Superior temporal gyrus (tissue), 1 donor: Measurements from ENCODE around the gene KIF18B.

Source experiments
- DNase-seq: peaks from one replicate; pipeline ENCODE4 v3.0.0-alpha.2; 2016; ENCODE audit errors: extremely low spot score

KIF18B gene

DNA sequence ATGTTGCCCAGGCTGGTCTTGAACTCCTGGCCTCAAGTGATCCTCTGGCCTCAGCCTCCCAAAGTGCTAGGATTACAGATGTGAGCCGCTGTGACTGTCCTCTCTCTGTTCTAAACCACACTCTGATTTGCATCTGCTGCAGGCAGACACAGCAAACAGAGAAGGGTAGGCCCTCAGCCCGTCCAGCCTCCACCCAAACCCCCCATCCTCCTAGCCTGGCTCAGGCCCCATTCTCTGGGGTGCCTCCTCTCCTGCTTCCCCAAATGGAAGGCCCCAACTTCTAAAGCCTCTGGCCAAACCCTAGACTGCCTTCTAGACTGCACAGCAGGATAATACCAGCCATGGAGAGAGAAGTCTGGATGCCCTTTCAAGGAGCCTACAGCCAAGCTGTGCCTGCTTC is 28.2 kb downstream of the KIF18B start:
- DNase-seq, result no peak

DNA sequence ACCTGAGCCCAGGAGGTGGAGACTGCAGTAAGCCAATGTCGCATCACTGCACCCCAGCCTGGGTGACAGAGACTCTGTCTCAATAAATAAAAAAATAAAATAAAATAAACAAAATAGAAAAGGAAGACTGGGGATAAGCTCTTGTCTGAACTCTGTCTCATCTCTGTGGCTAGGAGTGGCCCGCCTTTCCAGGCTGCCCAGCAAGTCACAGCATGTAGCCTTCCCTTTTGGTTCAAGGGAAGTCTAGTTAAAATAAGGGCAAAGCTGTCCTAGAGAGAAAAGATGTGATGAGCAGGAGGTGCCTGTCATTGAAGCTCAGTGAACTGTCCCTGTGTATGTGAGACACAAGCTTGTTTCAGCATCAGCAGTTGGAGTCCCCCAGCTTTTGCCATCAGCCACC is 29.6 kb downstream of the KIF18B start:
- DNase-seq, result no peak

DNA sequence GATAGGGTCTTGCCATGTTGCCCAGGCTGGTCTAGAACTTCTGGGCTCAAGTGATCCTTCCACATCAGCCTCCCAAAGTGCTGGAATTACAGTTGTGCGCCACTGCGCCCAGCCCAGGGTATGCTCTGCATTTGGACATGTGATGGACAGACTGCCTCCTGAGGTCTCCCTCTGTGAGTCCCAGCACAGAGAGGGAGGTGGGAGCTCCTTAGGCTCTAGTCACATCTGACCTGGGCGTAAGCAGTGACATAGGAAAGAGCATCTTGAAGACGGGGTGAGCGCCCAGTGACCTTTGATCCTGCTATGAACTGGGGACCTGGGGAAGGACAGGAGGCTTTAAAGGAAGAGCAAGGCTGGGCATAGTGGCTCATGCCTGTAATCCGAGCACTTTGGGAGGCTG is 30.1 kb downstream of the KIF18B start:
- no peak for DNase-seq

DNA sequence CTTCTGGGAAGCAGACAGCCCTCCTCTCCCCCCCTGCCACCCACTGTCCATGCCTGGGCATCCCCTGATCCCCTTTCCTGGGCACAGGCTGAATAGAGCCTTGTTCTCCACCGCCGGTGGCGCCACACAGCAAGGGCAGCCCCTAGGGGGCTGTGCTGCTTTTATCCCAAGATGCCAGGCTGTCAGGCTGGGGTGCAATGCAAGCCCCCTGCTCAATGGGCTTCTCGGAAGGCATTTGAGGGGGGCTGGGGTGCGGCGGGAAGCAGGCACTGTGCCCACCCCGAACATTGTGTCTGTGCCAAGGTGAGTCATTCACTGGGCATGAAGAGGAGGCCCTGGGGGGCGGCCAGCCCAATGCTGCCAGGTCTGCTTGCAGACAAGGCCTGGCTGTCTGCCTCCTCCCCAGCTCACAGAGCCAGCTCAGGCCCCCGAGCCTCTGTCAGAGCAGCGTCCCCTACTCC is 30.8 kb downstream of the KIF18B start:
- peak; percentile 47 for DNase-seq

DNA sequence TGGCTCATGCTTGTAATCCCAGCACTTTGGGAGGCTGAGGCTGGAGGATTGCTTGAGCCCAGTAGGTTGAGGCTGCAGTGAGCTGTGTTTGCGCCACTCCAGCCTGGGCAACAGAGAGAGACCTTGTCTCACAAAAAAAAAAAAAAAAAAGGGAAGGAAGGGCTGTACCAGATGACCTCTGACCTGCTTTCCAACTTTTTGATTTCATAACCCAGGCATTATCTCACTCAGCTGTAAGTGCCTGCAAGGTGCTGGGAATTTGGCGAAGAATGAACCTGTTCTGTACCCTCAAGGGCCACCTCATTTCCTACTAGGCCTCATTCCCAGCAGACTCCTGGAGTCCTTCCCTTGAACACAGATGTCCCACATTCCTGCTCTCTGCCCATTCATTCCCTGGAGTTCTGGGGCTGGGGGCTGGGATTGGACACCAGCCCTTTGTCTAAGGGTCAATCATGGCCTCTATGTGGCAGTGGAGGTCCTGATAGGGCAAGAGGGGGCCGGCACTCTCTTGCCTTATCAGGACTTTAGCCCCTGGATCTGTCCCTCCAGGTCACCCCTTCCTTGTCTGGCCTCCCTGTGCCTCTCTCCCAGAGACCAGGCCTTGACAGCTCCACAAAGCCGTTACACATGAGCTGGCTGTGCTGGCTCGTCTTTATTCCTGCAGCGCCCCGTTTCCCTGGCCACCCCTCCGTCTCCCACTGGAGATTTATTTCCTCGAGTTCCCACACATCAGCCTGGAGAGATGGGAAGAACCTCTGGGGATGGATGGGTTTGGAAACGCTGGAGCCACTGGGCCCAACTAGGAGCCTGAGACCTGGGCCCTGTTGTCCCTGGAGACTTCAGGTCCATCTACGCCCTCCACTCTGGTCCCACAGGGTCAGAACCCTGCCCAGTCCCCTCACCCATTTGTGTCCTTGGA is 31.5 kb downstream of the KIF18B start:
- DNase-seq, result no peak

DNA sequence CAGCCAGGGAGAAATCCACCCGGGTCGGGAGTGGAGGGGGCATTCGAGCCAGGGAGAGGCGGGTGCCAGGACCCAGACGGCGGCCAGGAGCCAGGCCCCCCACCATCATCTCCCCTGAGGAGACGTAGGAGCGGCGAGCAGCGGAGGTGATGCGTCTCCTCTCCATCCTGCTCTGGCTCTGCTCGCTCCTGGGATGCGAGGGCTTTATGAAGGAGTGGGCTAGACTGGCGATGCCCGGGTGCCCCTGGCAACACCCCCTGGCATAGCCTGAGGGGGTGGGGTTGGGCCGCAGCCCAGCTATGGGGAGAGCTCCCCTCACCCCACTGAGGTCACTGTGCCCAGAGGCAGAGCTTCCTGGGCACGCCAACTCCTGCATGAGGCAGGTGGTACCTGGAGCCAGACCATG is 32.2 kb downstream of the KIF18B start, which contains the start of gene GFAP:
GFAP (minus strand) TSS at position 180 of the 406 bp plus-strand sequence; CDS start at position 166, 14 bp downstream.
- DNase-seq, result peak; percentile 13

DNA sequence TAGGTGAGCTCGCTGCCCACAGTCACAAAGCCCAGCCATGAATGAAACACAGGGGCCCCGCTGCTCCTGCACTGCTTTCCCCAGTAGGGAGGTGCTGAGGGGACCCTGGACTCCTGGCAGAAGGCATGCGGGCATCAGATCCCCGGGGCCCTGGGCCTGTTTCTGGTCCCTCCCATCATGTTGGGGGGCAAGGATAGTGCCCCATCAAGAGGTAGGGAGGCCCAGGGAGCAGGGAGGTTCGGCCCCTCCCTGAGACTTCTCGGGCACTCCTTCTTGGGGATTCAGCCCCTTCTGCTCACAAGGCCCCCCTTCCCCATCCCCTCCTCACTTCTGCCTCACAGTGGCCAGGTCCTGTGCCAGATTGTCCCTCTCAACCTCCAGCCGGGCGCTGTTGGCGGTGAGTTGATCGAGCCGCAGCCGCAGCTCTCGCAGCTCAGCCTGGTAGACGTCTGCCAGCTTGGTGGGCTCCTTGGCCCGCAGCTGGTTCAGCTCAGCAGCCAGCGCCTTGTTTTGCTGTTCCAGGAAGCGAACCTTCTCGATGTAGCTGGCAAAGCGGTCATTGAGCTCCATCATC is 32.8 kb downstream of the KIF18B start:
- DNase-seq, result no peak

DNA sequence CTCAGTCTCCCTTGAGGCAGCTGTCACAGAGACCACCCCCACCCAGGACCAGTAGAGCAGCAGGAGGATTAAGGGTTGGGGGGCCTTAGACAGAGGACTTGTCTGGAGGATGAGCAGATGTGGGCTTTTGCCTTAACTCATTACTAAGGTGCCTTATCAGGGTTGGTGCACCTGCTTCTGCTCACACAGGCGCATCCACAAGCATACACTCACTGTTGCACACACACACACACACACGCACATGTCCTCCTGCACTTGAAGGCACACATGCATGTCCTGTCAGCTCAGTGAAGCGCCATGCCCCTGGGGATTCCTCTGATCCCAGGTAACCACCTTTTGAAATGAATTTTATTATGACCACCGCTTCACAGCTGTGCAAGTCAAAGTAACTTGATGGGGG is 33.4 kb downstream of the KIF18B start:
- DNase-seq, result no peak

DNA sequence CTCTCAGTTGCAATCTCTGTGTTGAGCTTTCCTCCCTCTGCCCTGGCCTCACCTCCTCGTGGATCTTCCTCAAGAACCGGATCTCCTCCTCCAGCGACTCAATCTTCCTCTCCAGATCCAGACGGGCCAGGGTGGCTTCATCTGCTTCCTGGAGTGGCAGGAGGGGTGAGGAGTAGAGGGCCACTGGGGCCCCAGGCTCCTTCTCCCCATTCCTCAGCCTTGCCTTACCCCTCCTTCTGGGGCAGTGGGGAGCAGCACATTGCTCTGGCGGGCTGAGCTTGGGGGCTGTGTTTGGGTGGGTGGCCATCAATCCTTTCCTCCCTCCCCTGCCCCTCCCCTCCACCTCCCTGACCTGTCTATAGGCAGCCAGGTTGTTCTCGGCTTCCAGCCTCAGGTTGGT is 33.9 kb downstream of the KIF18B start:
- DNase-seq, result no peak

DNA sequence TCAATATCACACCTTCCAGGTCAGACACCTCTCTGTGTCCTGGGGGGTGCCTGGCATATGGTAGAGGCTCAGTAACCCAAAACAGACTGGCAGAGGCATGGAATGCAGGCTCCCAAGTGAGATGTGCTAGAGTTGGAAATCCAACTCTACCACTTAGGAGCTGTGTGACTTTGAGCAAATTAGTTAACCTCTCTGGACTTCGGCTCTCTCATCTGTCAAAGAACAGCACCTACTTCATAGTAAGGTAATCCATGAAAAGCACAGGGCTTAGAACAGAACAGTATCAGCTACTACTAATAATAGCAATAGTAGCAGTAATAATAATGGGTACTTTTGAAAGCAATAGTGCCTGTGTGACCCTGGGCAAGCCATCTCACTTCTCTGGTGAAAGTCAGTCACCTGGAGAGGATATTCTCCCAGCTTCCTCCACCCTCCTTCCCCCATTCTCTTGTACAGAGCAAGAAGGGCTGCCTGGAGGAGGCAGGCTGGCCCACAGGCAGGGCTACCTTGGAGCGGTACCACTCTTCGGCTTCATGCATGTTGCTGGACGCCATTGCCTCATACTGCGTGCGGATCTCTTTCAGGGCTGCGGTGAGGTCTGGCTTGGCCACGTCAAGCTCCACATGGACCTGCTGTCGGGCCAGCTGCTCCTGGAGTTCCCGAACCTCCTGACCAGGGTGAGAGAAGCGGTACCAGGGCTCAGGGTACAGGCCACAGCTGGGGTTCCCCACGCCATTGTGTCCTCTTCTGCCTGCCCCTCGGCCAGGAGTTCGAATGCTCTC is 34.6 kb downstream of the KIF18B start:
- no peak for DNase-seq

DNA sequence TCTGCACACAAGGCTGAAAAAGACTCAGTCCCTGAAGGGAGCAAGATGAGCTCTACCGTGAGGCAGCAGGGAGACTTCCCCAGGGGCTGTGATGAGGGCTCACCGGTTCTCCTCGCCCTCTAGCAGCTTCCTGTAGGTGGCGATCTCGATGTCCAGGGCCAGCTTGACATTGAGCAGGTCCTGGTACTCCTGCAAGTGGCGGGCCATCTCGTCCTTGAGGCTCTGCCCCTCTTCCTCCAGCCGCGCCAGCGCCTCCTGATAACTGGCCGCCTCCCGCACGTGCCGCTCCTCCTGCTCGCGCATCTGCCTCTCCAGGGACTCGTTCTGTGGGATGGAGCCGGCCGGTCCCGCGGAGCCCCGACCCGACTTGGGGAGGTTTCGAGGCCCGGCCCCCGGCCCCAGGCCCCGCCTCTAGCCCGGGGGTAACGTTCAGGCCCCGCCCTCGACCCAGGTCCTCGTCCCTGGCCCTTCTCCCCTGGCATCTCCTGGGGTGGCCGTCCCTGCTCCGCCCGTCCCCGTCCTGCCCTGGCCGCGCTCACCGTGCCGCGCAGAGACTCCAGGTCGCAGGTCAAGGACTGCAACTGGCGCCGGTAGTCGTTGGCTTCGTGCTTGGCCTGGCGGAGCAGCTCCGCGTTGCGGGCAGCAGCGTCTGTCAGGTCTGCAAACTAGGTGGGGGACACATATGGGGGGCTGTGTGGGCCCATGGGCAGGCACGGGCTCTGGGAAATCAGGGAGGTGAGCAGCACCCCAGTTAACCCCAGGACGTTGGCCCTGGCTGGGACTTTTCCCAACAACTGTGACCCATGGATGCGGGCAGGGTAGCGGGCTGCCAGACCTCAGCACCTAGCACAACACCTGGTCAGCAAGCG is 36.2 kb downstream of the KIF18B start:
- DNase-seq, result peak; percentile 16

DNA sequence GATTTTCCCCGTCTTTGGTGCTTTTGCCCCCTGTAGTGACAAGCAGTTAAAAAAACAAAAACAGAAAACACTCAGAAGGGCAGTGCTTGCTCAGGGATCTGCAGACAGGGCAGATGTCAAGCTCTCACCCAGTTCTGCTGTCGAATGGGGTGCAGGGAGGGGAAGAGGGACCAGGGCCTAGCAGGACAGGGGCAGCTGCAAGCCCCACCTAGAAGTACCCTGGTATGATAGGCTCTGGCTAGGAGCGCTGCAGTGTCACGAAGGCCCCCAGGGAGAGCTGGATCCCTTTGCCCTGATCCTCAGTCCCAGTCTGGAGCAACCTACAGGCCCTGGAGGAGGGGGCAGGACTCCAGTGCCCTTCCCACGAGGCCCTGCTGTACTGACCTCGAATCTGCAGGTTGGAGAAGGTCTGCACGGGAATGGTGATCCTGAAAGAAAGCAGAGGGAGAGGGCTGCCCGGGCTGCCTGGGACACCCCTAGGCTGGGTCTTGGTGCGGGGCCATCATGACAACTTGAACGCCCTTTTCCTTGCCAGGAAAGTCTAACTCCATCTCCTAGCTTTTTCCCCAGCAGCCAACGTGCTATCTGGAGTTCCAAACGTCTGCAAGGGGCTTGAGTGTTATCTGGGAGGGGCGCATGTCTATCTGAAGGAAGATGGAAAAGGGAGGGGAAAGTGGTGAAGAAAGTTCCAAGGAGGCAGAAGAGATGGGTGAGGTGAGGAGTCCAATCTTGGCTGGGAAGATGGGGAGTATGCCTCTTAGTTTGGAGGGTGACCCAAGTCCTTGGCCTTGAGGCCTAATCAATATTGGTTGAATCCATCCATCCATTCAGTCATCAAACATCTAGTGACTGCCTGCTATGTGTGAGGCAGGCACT is 37.1 kb downstream of the KIF18B start:
- DNase-seq, result no peak

DNA sequence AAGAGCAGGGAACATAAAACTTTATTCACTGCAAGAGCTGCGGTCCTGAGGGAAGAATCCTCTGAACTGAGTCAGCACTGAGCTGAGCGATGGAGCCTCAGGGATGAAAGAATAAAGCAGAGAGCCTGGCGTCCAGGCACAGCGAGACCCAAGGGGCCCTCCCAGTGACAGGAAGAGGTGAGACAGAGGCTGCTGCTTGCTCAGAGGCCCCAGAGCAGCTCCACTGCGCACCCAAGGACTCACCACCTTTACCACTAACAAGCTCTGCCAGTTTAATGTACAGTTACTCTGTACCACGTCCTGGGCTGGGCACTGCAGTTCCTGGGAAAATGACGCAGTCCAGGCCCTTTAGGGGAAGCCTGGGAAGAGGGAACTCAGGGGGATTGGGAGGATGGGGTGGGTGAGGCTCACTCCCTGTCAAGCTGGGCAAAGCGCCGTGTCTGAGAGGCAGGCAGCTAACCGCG is 37.9 kb downstream of the KIF18B start:
- DNase-seq, result no peak

DNA sequence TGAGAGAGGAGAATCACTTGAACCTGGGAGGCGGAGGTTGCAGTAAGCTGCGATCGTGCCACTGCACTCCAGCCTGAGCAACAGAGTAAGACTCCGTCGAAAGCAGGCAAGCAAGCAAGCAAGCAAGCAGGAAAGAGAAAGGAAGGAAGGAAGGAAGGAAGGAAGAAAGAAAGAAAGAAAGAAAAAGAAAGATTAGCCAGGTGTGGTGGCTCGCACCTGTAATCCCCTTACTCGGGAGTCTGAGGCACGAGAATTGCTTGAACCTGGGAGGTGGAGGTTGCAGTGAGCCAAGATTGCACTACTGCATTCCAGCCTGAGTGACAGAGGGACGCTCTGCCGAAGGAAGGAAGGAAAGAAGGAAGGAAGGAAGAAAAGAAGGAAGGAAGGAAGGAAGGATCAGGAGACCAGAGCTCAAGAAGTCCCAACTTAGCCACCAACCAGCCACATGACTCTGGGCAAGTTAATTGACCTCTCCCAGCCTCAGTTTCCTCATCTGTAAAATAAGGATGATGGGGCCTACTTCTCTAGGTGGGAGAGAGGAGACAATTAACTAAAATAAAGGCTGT is 38.7 kb downstream of the KIF18B start:
- DNase-seq, result no peak

DNA sequence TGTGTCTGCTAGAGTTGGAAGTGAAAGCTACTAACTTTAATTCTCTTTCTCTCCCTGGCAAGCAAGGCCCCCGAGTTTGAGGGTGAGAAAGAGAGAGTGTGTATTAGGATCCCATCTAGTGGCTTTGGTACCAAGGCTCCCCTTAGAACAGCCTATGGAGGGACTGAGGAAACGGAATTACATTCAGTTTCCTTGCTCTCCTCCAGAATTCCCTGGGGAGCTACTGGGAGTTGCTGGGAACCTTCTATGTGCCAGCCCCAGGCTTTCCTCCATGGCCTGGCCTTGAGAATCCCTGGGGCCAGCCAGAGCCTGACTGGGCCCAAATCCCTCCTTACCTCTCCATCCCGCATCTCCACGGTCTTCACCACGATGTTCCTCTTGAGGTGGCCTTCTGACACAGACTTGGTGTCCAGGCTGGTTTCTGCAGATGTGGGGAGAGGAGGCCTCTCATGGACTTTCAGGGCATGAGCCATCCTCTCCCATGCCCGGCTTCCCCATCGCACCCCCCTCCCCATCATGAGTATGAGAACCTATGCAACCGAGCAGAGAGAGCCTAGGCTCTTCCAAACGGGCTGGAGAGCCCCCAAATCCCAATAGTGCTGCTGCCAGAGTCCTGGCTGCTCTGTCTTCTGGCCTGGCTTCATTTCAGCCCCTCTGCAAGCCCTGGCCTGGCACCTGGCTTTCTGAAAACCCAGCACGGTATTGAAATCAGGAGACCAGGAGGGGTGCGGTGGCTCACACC is 39.7 kb downstream of the KIF18B start:
- no peak for DNase-seq

DNA sequence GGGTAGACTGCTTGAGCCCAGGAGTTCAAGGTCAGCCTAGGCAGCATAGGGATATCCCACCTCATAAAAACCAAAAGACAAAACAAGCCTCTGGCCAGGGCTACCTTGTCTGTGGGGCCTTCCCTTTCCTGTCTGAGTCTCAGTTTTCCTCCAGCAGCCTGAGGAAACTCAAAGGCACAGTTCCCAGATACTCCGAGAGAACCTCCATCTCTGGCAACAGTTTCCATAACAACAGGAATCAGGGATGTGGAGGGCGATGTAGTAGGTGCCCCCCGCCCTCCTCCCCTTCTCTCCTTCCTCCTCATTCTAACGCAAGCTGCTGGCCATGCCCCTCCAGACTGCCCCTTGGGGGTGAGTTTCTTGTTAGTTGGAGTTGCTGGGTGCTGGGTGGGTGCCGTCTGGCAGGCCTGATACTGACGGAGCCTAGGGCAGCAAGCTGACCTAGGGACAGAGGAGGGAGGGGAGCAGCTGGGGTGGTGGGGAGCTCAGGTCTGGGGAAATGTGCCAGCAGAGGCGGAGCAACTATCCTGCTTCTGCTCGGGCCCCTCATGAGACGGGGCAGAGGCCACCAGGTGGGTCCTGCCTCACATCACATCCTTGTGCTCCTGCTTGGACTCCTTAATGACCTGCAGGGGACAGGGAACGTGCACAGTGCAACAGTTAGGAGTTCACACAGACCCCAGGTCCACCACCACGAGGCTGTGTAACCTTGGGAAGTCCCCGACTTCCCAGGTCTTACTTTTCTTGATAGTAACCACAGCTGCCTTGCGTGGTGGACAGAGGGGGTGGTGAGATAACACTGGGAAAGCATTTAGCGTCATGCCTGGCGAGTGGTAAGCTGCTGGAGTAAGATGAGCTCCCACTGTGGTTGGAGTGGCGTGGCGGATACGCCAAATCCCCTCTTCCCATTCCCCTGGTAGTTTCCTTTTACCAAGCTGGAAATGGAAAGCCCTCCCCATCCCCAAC is 40.5 kb downstream of the KIF18B start:
- DNase-seq, result no peak

DNA sequence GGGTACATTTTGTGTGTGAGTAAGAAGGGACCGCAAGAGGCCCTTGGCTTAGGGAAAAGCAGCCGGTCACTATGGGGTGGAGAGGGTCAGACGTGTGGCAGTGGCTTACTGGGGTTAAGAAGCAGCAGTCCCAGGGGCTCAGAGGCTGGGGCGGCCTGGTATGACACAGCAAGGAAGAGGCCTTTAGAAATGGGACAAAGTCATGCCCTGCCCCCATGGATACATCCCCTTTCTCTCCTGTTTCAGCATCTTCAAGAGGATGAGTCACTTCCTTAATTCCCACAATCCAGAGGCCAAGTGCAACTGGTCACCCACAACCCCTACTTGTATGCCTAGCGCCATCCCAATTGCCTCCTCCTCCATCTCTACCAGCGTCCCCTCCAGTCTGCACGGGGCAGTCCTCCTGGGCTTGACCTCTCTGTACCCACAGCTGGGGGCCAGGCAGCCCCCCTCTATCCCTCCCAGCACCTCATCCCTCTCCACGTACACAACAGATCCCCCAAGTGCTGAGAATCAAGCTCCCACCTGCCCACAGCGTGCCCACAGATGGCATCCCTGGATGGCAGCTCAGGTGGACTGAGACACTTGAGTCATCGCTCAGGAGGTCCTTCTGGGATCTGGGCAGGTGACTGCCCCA is 41.4 kb downstream of the KIF18B start:
- DNase-seq, result no peak
